Activated CD4-positive, alpha-beta T cell treated with anti-CD3 and anti-CD28 coated beads, Interleukin-2, amount 50 U/mL, for 24 hours (primary cell): ENCODE measurements around the gene FAM78A.
"Not testable (repeated sequence)": the region's sequence is repeated elsewhere in the genome, so short reads cannot be mapped to it uniquely, and the experiment has no call there.

Experiments
- DNase-seq, 2 donors: peaks; one replicate each; pipeline ENCODE4 v3.0.0-alpha.2; 2020; ENCODE audit warnings: low read depth in 1 of 2, low spot score in 1 of 2

The FAM78A gene

DNA sequence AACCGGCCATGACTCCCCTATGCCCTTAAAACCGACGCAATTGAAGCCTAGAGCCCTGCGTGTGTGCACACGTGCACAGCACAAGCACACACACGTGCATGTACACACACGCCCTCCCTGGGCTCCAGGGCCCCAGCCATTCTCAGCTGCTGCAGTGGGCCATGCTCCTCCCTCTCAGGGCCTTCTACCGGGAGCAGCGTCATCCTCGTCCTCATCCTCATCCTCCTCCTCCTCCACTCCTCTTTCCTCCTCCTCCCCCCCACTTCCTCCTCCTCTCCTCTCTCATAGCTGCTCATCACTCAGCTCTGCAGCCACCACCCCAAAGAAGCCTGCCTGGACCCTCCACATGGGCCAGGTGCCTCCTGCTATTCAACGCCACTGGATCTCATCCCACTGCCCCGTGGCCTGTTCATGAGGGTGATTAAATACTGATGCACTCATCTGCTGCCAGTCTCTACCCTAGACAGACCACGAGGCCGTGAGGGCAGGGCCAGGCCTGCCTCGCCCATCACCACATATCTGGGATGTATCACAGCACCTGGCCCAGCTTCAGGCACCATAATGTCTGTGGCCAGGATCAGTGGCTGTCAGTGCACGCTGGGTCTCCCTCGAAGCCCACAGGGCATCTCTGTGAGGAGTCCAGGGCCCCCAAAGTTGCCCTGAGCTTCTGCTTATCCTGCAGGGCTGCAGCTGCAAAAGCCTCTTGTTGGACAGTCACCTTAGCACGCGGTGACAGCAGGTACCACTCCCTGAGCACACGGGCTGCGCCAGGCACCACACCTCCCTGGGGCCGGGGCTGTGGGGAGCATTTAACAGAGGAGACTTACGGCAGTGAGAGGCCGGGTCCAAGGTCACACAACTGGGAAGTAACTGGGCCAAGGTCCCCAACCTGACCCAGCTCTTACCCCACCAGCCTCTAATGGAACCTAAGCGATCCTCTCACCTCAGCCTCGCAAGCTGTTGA is 9.8 kb downstream of the FAM78A start:
- no peak for DNase-seq

DNA sequence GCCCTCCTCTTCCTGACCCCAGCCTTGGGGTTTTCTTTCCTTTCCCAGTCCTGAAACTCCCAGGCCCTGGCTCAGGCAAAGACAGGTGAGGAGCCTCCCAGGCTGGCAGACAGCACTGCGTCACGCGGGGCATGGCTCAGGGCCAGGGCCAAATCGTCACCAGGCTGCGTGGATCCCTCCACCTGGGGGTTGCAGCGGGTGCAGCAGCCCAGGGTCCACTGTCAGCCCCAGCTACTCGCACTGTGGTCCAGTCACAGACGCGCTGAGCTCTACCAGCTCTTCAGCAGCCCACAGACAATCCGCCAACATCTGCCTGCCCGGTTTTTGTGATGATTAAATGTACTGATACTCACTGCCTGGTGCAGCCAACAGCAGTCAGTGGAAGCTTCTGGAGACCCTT is 12.1 kb downstream of the FAM78A start:
- no peak for DNase-seq

DNA sequence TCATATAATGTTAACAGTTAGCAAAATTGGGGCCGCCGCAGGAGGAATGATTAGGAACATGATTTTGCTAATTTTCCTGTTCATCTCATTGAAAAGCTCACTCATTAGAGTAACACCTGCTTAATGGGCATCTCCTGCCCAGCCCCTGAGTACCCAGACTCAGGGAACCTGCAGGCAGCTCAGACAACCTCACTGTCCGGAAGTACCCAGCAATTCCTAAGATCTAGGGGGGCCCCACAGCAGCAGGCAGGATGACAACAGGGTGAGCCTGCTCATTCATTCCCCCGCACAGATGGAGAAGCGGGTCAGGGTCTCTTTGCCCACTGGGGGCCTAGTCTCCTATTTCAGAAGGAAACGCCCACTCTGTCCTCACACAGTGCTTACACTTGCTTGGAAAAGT is 12.6 kb downstream of the FAM78A start:
- DNase-seq: no peak

DNA sequence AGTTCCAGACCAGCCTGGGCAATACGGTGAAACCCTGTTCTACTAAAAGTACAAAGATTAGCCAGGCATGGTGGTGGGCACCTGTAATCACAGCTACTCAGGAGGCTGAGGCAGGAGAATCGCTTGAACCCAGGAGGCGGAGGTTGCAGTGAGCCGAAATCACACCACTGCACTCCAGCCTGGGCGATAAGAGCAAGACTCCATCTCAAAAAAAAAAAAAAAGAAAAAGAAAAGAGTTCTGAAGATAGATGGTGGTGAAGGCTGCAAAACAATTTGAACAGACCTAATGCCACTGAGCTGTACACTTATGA is 13.3 kb downstream of the FAM78A start:
- DNase-seq: not testable (repeated sequence)

DNA sequence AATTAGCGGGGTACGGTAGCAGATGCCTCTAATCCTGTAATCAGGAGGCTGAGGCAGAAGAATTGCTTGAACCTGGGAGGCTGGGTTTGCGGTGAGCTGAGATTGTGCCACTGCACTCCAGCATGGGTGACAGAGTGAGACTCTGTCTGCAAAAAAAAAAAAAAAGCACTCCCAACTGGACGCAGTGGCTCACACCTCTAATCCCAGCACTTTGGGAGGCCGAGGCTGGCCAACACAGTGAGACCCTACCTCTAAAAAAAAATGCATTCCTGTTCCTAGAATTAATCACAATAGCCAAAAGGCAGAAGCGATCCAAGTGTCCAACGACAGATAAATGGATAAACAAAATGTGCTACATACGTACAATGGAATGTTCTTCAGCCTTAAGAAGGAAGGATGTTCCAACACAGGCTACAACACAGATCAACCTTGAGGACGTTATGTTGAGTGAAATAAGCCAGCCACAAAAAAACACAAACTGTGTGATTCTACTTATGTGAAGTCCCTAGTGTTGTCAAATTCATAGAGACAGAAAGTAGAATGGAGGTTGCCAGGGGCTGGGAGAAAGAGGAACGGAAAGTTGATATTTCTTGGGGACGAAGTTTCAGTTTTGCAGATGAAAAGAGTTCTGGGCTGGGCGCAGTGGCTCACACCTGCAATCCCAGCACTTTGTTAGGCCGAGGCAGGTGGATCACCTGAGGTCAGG is 13.8 kb downstream of the FAM78A start:
- DNase-seq: no peak

DNA sequence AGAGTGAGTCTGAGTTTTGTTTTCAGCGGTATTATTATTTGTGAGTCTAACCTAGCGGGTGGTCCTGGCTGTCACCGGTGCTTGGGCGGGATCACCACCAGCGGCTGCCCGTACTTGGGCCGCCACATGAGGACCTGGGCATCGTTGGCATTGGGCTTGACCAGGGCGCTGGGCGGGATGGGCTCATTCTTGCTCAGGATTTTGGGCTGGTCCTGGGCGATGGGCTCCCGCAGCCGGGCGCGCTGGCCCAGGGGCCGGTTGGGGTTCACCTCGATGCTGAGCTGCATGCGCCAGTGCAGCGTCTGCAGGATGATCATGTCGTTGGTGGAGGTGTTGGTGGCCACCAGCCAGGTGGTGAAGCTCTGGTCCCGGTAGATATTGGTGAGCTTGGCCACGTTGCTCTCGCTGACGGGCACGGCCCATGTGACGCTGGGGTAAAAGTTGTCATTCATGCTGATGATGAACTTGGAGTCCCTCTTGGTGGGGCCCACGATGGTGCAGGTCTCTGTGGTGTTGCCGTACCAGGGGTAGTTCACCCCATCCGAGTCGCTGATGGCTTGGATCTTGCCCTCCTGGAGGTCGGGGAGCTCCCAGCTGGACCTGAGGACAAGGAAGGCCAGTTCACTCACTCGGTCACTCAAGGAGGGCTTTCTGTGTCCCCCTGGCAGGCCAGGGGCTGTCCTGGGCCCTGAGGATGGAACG is 15.4 kb downstream of the FAM78A start:
- no peak for DNase-seq

DNA sequence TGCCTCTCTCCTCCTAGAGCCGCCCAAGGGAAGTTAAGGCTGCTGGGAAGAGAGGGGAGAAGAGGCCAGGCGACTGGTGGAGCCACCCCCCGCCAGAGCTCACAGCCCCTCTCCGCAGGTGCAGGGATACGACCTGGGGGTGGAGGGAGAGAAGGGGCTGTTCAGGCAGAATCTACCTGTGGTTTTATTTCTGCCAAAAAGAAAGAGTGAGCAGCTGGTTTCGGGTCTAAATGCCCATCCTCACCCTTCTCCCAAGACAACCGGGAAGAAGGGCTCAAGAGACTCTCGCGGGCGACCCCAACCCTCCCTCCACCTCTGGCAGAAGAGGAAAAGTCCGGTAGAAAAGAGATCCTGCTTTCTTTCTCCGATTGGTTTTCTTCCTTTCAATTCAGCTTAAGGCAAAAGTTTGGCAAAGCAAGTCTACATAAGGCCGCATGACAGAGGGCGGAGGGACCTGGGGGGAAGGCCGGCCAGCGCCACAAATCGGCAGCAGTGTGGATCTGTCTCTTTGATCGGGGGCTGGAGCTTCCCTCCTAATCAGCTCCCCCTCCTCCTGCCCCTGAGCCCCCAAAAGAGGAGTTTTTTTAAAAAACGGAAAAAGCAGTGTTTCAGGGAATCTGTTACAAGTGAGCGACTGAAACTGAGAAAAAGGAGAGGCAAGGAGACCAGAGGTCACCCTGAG is 16.3 kb downstream of the FAM78A start:
- no peak for DNase-seq

DNA sequence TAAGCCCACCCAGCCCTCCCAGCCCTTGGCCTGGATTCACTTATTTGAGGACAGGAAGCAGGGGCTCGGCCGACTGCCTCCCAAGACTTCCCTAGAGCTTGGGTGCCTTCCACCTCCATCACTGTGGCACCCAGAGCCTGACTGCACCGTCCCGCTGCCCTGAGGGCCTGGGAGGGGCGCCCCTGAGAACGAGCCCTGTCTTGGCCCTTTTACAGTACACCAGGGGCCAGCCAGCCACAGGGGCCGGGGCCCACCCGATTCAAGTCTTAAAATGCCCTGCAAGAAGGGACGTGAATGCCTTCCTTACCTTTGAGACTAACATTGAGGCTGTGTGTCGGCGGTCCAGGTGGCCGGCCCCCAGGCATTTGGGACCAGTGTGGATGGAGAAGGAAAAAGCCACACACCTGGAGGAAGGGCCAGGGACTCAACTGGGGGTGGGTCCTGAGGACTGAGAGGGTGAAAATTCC is 16.8 kb downstream of the FAM78A start:
- no peak for DNase-seq

DNA sequence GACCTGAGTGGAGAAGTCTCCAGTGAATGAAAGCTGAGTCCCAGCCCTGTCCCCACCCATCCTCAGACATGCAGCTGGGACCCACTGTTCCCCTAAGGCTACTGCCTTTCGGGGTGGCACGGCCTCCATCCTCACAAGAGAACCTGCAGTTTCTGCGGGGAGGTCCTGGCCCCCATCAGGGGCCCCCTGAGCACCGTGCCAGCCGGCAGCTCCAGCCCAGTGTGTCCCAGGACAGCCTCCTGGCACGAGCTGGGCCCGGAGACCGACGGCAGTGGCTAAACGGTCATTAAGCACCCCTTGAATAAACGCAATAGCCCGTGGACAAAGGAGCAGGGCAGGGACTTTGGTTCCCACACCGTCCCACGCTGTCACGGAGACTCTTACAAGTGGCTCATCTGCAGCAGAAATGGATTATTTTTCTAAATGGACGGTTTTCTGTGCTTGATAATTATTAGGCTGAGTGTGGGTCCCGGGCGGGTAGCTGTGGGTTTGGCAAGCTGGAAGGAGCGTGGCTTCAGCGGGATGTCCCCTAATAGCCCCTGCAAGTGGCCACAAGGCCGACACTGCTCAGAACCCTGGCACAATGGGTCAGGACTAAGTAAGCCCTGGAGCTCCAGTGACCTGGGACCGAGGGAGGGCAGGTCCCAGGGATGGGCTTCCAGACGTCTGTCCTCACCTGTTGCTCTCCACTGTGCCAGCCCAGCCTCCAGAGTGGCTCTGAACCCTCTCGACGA is 17.4 kb downstream of the FAM78A start:
- no peak for DNase-seq

DNA sequence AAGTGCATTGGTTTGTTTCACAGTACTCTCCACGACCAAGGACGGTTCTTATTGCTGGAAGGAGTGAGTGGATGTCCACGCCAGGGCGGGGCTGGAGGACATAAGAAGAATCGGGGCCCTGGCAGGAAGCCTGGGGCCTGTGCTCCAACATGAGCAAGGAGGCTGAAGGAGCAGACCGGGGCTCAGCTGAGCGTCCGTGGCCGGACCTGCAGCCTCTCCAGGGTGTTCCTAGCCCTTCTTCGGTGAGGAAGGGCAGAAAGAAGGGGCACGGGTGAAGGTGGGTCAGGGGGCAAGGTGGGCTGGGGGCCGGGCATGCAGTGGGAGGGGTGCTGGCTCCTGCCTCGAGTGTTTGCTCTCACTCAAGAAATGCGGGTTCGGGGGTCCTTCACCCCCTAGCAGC is 18.1 kb downstream of the FAM78A start:
- DNase-seq: no peak

DNA sequence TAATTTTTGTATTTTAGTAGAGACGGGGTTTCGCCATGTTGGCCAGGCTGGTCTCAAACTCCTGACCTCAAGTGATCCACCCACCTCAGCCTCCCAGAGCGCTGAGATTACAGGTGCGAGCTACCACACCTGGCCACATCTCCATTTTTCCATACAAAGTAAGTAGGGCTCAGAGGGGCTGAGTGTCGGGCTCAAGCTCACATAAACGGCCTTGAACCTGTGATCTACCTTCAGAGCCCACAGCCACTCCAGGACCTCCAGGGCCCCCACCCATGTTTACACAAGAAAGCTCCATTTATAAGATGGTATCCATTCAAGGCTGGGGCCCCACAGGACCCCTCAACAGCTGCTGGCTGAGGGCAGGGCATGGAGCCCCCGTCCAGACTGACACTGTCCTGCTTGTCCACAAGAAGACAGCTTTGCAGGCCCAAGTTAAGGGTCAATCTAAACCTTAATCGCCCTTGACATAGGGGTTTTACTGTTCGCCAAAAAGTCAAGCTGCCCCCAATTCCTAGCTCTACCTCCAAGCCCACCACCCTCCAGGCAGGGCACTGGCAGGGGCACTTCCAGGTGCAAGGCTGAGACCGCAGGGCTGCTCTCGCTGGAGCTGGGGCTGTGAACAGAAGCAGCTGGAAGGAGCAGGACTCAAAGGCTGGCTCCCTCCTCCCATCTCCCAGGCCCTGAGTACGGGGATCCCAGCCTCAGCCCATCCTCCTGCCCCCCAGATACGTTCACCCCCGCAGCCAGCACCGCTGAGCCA is 18.9 kb downstream of the FAM78A start:
- no peak for DNase-seq

DNA sequence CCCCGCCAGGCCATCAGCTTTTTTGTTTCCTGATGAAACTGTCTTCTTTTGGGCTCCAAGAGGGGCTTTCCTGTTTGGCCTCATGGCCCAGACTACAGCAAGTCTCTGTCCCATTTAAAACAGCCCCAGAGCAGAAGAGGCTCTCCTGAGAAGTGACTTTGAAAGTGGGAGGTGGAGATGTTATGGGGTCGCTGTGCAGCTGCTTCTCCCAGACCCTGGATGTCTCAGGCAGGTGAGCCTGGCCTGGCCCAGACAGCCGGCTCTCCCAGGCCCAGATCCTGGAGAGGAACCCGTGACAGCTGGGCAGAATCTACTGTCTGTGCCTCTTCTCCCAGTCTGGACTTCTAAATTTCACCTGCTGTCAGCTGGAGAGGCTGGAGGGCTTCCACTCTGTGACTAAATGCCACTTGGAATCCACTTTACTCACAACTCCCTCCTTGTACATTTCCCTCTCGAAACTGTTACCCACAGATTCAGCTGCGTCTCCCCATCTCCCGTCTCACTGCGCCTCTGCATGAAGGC is 20.6 kb downstream of the FAM78A start:
- DNase-seq: no peak

DNA sequence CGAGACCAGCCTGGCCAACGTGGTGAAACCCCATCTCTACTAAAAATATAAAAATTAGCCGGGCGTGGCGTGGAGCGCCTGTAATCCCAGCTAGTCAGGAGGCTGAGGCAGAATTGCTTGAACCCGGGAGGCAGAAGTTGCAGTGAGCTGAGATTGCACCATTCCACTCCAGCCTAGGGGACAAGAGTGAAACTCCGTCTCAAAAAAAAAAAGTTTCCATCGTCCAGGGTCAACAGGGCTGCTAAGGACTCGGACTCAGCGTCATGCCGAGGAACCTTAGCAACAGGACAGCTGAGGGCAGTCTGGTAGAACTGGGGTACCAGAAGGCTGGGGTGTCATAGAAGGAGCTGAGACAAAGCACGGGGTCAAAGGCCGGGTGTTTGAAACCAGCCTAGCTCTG is 21.7 kb downstream of the FAM78A start:
- DNase-seq: no peak

DNA sequence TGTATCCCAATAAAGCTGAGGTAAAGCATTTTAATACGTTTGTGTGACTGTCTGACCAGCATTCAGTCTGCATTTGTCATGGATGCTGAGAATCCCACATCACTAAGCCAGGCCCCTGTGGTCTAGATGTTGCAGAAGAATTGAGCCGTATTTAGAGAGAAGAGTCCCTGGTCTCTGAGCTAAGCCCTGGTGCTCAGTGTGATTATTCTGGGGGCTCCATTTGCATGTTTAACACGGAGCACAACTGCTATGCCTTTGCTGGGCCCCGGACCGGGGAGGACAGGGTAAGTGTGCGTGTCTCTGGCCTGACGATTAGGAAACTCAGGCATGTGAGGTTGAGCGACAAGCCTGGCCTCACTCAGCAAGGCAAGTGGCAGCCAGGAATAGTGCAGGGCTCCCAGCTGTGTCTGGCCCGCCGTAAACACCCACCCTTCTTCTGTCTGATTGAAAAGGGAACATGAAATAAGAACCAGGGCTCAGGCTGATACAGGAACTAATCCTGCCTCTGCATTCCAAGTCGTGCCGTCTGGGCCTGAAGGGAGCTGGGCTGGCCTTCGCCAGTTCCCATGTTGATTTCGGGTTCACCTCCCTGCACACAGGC is 22.3 kb downstream of the FAM78A start:
- DNase-seq: no peak

DNA sequence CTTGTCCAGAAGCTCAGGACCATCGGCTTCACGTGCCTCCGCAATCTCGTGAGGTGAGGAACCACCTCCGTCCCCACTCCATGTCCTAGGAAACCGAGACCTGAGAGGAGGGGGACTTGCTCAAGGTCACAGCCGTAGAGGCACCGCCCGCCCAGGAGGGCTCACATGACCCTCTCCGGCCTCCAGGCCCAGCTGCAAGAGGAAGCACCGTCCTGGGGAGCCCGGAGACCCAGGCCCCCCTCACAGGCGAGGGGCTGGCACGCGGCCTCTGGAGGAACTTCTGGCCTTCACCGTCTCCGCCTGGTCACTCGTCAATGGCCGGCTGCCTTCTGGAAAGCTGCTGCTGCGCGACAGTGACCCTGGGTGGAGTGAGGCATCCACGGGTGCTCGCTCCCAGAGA is 24.2 kb downstream of the FAM78A start:
- no peak for DNase-seq

DNA sequence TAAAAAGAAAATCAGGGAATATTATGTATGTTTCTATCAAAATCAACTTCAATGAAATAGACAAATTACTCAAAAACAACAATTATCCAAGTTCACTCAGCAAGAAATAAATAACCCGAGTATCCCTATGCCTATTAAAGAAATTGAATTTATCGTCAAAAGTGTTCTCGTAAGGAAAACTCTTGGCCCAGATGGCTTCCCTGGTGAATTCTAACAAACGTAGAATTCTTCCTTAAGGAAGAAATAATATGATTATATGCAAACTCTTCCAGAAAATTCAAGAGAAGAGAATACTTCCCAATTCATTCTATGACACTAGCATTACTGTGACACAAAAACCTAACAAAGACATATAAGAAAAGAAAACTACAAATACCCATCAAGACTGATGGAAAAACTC is 29.7 kb downstream of the FAM78A start:
- DNase-seq: no peak

DNA sequence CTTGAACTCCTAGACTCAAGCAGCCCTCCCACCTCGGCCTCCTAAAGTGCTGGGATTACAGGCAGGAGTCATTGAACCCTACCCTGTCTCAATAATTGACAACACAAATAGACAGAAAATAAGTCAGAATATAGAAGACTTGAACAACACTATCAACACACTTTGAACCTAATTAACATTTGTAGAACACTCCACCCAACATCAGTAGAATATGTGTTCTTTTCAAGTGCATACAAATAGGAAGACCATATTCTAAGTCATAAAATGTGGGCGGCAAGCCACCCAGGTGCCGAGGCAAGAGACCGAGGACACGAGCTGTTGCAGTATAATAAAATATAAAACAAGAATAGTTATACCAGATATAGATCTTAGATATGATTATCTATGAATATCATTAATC is 32.0 kb downstream of the FAM78A start:
- not testable (repeated sequence) for DNase-seq

DNA sequence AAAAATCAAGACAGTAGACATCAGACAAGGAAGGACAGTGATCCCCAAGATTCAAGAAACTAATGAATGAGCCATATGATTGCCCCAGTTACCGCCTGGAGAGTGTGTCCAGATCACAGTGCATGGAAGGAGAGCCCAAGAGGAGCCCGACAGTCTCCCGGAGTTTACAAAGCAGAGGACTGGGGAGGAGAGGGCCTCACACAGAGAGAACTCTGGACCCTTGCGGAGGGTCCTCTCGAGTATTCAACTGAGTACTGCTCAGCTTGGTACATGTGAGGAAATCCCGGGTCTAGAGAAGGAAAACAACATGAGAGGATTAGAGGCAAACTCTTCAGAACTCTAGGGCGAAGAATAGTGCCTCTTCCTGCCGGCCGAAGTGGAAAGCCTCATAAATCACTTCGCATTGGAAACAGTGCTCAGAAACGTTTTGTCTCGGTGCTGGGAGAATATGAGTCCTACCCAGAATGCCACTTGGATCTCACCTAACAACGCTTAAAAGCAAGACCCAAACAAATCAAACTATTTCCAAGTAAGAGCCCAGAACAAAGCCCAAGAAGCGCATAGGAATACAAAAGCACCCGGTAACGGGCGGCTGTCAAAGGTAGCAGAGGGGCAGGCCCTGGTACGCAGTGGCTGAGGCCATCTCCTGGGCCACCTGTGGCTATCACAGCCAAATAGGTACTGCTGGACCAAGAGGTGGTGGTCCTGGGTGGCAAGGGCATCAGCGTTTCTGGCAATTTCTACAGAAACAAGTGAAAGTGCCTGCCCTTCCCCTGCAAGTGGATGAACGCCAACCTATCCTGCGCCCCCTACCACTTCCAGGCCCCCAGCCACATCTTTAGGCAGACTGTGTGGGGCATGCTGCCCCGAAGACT is 36.0 kb downstream of the FAM78A start:
- no peak for DNase-seq
